ENCODE measurements around the gene INKA1.
A peak's percentile ranks its signal among the peaks of the same experiment; 100 is the strongest.

DNA sequence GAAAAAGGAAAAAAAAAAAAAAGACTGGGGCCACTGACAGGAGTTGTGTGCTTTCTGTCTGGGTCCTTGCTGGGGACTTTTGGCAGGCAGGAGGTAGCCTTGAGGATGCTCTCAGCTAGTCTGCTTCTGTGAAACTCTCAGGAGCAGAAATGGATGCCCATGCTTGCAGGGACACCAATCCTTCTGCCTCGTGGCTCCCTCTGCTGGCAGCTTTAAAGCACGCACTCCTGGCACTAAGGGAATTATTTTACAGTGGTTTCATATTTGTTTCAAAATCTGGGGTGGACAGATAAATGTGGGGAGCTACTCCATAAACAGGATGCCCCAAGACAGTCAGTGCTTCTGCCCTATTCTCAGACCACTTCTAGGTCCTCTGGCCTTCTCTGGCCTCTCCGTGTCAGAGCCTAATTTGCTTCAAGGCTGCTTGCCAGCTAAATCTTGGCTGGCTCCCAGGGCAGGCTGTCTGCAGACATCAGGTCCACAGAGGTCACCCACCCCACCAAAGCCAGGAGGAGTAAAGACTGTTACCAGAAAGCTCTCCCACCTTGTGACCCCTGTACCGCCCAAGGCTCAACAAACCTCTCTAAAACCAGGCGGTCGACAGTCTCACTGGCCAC is 36.2 kb downstream of the INKA1 start:
- peak; percentile 78 to 93 (median 80) for TF ChIP-seq CTCF (IDR thresholded peaks at IDR 0.05)
- TF ChIP-seq POLR2A (IDR thresholded peaks at IDR 0.05), result no peak

Measured in vagina (tissue), 2 donors.